Middle frontal gyrus (tissue), 1 donor: ENCODE measurements around the gene KRTAP4-3.
"Not testable (repeated sequence)": the region's sequence is repeated elsewhere in the genome, so short reads cannot be mapped to it uniquely, and the experiment has no call there.

Source experiments
- DNase-seq: peaks from one replicate; pipeline ENCODE4 v3.0.0-alpha.2; 2015; ENCODE audit warnings: low spot score; ENCODE audit errors: extremely low spot score

Gene KRTAP4-3

DNA sequence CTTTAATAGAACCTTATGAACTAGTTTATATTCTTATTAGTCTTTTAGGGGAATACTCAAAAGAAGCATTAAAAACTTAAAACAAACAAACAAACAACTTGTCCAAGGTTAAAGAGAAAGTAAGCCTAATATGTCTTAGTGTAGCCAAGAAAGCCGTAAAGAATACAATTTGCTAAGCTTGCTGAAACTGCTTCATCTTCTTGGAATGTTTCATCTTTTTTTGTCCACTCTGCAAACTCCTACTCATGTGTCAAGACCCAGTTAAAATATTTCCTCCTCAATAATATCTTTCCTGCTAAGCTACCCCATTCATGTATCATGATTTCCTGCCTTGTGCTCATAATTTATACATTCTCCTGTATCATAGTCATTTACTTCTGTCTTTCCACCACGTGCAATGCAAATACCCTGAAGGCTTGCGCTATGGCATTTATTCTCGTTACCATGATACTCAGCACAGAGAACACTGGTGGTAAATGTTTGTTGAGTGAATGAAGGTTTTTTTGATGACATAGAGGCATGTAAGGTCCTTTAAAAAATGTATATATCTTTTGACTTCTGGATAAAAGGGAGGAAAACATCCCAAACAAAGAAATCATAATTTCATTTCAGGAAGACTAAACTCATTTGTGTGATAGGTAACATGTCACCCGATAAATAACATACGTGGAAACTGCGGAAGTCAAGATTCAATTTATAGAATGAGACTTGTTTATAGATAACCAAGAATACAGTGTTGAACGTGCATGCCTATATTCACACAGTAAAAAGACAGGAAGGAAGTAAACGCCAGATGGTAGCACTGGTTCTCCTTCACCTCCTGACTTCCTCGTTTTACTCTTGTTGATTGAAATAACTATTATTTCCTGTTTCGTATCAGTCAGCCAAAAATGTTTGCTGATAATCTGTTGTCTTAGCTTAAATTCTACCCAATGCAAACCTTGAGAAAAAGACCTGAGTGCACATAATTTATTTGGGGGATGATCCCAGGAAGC is 48.0 kb downstream of the KRTAP4-3 start:
- DNase-seq, result not testable (repeated sequence)

DNA sequence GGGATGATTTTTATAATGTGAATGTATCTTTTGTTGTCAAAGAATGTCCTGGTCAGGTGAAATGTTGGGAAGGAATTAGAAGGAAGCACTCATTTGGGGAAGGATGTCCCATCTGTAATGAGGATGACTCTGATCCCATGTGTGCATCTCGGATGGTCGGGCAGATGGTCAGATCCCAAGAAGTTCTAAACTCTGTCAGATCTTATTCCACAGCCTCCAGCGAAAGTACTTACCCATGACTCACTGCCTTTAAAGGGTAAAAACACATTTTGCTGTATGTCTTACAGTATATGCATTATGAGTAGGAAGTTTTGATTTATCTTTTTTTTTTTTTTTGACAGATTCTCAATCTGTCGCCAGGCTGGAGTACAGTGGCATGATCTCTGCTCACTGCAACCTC is 49.3 kb downstream of the KRTAP4-3 start:
- no peak for DNase-seq

DNA sequence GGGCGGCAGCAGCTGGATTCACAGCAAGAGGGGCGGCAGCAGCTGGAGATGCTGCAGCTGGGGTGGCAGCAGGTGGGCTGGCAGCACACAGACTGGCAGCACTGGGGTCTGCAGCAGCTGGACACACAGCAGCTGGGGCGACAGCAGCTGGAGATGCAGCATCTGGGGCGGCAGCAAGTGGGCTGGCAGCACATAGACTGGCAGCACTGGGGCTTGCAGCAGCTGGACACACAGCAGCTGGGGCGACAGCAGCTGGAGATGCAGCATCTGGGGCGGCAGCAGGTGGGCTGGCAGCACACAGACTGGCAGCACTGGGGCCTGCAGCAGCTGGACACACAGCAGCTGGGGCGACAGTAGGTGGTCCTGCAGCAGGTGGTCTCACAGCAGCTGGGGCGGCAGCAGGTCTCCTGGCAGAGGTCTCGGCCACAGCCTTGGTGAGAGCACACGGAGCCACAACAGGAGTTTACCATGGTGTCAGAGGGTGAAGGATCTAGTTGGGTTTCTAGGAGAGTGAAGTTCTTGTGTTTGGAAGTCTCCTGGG is 50.1 kb downstream of the KRTAP4-3 start, which contains the start of gene KRTAP4-11:
Gene KRTAP4-11, minus strand, starts transcription at position 528 of the 541 bp plus-strand sequence. Its CDS starts 58 bp downstream, at position 470.
- not testable (repeated sequence) for DNase-seq
